Measurements from ENCODE around the gene CD302. TPM values are rescaled to one million over a fixed set of nuclear protein-coding genes. Genes with fewer than 3 reads are reported as not detected.
A peak's percentile ranks its signal among the peaks of the same experiment; 100 is the strongest.
"Not testable (repeated sequence)": the region's sequence is repeated elsewhere in the genome, so short reads cannot be mapped to it uniquely, and the experiment has no call there.

CD302 gene
- total RNA-seq, 1 donor from 2014 or later, result 21.9 TPM

GRCh38 chr2:159798376-159798725, 343 bp upstream of the CD302 start:
- ATAC-seq (no peak), DNase-seq (ENCODE audit: missing footprints) (no peak)
- intact Hi-C loops (cut with DNase I), result loop anchor here (5.0 kb wide), 1 partner anchor 186 kb away; no protein-coding TSS in a partner anchor

- intact Hi-C loops (cut with DNase I), result loop anchor here (2.0 to 5.0 kb wide), 2 partner anchors 84 to 185 kb away; partner anchors contain the start of gene MARCHF7
- ATAC-seq, result no peak
- DNase-seq (ENCODE audit: missing footprints), result no peak
Observed at GRCh38 chr2:159797225-159797542, 824 bp downstream of the CD302 start.

GRCh38 chr2:159795841-159796690, 1.9 kb downstream of the CD302 start:
- no peak for ATAC-seq

GRCh38 chr2:159793326-159793725, 4.7 kb downstream of the CD302 start:
- intact Hi-C loops (cut with DNase I), result no loop called here
- no peak for ATAC-seq
- DNase-seq (ENCODE audit: missing footprints), result no peak

More at GRCh38 chr2:159795841-159796690, 1.9 kb downstream of the CD302 start:
- intact Hi-C loops (cut with DNase I), result loop anchor here (2.0 to 5.0 kb wide), 2 partner anchors 83 to 184 kb away; partner anchors contain the start of gene MARCHF7
- no peak for DNase-seq (ENCODE audit: missing footprints)

GRCh38 chr2:159792599-159792998, 5.4 kb downstream of the CD302 start:
- no peak for DNase-seq (ENCODE audit: missing footprints)
- intact Hi-C loops (cut with DNase I), result no loop called here
- ATAC-seq, result no peak

GRCh38 chr2:159792036-159792435, 6.0 kb downstream of the CD302 start:
- ATAC-seq (no peak), DNase-seq (ENCODE audit: missing footprints) (no peak)
- intact Hi-C loops (cut with DNase I), result no loop called here

- no peak for DNase-seq (ENCODE audit: missing footprints)
- ATAC-seq, result no peak
- intact Hi-C loops (cut with DNase I), result no loop called here
Observed at GRCh38 chr2:159790323-159790722, 7.7 kb downstream of the CD302 start.

- DNase-seq (ENCODE audit: missing footprints) (no peak), ATAC-seq (no peak)
Observed at GRCh38 chr2:159788253-159788652, 9.8 kb downstream of the CD302 start.

GRCh38 chr2:159787647-159788046, 10.4 kb downstream of the CD302 start:
- intact Hi-C loops (cut with DNase I); DNase-seq (ENCODE audit: missing footprints); ATAC-seq: not testable (repeated sequence)

More at GRCh38 chr2:159788253-159788652, 9.8 kb downstream of the CD302 start:
- intact Hi-C loops (cut with DNase I), result no loop called here

GRCh38 chr2:159786938-159787337, 11.1 kb downstream of the CD302 start:
- DNase-seq (ENCODE audit: missing footprints) (no peak), ATAC-seq (no peak)
- intact Hi-C loops (cut with DNase I), result no loop called here

GRCh38 chr2:159785195-159785594, 12.8 kb downstream of the CD302 start:
- intact Hi-C loops (cut with DNase I), result no loop called here

GRCh38 chr2:159784744-159785143, 13.3 kb downstream of the CD302 start:
- ATAC-seq, result peak; percentile 37
- DNase-seq (ENCODE audit: missing footprints); intact Hi-C loops (cut with DNase I): not testable (repeated sequence)

More at GRCh38 chr2:159785195-159785594, 12.8 kb downstream of the CD302 start:
- DNase-seq (ENCODE audit: missing footprints) (no peak), ATAC-seq (no peak)

GRCh38 chr2:159783556-159783955, 14.5 kb downstream of the CD302 start:
- DNase-seq (ENCODE audit: missing footprints) (no peak), ATAC-seq (no peak)
- intact Hi-C loops (cut with DNase I), result no loop called here

GRCh38 chr2:159776321-159776720, 21.7 kb downstream of the CD302 start:
- ATAC-seq, result no peak

GRCh38 chr2:159775021-159775420, 23.0 kb downstream of the CD302 start:
- intact Hi-C loops (cut with DNase I), result no loop called here
- no peak for ATAC-seq
- no peak for DNase-seq (ENCODE audit: missing footprints)

More at GRCh38 chr2:159776321-159776720, 21.7 kb downstream of the CD302 start:
- intact Hi-C loops (cut with DNase I), result no loop called here
- no peak for DNase-seq (ENCODE audit: missing footprints)

GRCh38 chr2:159774370-159774990, 23.5 kb downstream of the CD302 start:
- intact Hi-C loops (cut with DNase I), result no loop called here
- ATAC-seq (no peak), DNase-seq (ENCODE audit: missing footprints) (no peak)

- intact Hi-C loops (cut with DNase I), result no loop called here
- ATAC-seq (no peak), DNase-seq (ENCODE audit: missing footprints) (no peak)
Observed at GRCh38 chr2:159773886-159774285, 24.1 kb downstream of the CD302 start.

- no peak for ATAC-seq
- intact Hi-C loops (cut with DNase I), result no loop called here
- no peak for DNase-seq (ENCODE audit: missing footprints)
Observed at GRCh38 chr2:159773426-159773825, 24.6 kb downstream of the CD302 start.

- ATAC-seq, result no peak
- no peak for DNase-seq (ENCODE audit: missing footprints)
- intact Hi-C loops (cut with DNase I), result no loop called here
Observed at GRCh38 chr2:159769147-159769546, 28.9 kb downstream of the CD302 start.

GRCh38 chr2:159762075-159762474, 35.9 kb downstream of the CD302 start:
- ATAC-seq (no peak), DNase-seq (ENCODE audit: missing footprints) (no peak)
- intact Hi-C loops (cut with DNase I), result no loop called here
